Astrocyte of the cerebellum (primary cell): ENCODE measurements around the gene MLIP.

ENCODE experiments used
- DNase-seq: peaks from one replicate; pipeline ENCODE4 v3.0.0-alpha.2; 2011; ENCODE audit warnings: low read depth
- H3K4me3 ChIP-seq: 2 replicates; pipeline ENCODE4 v1.5.1; 2011; ENCODE audit warnings: mild to moderate bottlenecking, low read depth, low read length, moderate library complexity
- CTCF ChIP-seq: IDR thresholded peaks from 2 replicates; pipeline ENCODE4 v1.5.1; 2012; ENCODE audit warnings: low read length, low read depth, moderate library complexity, mild to moderate bottlenecking; ENCODE audit errors: missing control alignments
- in situ Hi-C: cut with HindIII; loops from 2 replicates; pipeline ENCODE4 v1.10.0; 2017; ENCODE audit warnings: low sequenced_read_pairs

The MLIP gene

GRCh38 chr6:54132587-54132986, 21.3 kb downstream of the MLIP start:
- DNase-seq, result no peak
- in situ Hi-C loops, result no loop called here
- no peak overlapping the region for H3K4me3 ChIP-seq
- TF ChIP-seq CTCF, result no peak

DNA sequence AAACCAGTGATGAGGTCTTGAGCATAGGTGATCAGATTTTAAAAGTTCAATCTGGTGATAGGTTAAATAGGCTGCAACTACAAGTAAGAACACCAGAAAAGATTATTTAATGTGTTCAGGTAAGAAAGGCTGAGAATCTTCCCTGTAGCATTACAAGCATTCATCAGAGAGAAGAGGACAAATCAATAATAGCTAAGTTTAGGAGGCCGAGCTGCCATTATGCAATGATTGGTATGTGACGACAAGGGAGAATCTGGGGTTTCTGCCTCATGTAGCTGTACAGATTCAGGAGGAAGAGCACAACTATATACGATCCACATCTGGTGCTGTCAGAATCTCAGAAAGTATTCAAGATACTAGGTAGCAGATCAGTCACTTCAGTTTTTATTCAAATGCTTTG, 21.9 kb downstream of the MLIP start:
- no peak for TF ChIP-seq CTCF
- in situ Hi-C loops, result no loop called here
- no peak overlapping the region for H3K4me3 ChIP-seq
- DNase-seq, result no peak

- no peak for DNase-seq
- in situ Hi-C loops, result no loop called here
Measured at GRCh38 chr6:54134935-54135334, 23.7 kb downstream of the MLIP start.

GRCh38 chr6:54135665-54136369, 24.6 kb downstream of the MLIP start:
- in situ Hi-C loops, result no loop called here
- DNase-seq, result peak; percentile 89
- H3K4me3 ChIP-seq, result no peak overlapping the region
- TF ChIP-seq CTCF, result no peak

More at GRCh38 chr6:54134935-54135334, 23.7 kb downstream of the MLIP start:
- no peak for TF ChIP-seq CTCF
- no peak overlapping the region for H3K4me3 ChIP-seq

GRCh38 chr6:54138795-54139194, 27.6 kb downstream of the MLIP start:
- TF ChIP-seq CTCF, result no peak
- DNase-seq, result no peak
- no peak overlapping the region for H3K4me3 ChIP-seq
- in situ Hi-C loops, result no loop called here

DNA sequence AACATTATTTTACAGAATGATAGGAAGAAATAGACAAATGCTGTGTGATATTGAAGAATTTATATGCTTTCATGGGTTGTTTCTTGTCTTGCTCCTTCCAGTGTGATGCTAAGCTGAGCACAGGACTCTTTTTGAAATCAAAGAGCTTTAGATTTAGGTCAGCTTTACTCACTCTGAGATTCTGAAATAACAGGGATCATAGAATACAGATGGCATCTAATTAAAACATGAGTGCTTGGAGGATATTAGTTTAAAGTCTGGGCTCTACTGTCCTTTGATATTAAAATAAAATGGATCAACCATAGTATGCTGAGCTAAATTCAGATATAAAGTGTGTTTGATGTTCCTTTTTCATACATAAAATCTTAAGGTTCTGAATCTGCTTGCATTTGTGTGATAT, 29.6 kb downstream of the MLIP start:
- DNase-seq, result no peak
- no peak for TF ChIP-seq CTCF
- in situ Hi-C loops, result no loop called here
- H3K4me3 ChIP-seq, result no peak overlapping the region
